NOMO-1 (cell line): Measurements from ENCODE around the gene B4GALNT2.
A peak's percentile ranks its signal among the peaks of the same experiment; 100 is the strongest.

Experiments
- DNase-seq, 2 experiments: peaks; one replicate each; lab custom pipeline; 2025; ENCODE audit not compliant: unreplicated experiment in 2 of 2; lab: John Stamatoyannopoulos, UW

The B4GALNT2 gene

GRCh38 chr17:49203796-49204195, 71.2 kb downstream of the B4GALNT2 start:
- no peak for DNase-seq

GRCh38 chr17:49204516-49204915, 71.9 kb downstream of the B4GALNT2 start:
- no peak for DNase-seq

- DNase-seq, result no peak
These were observed 76.5 kb downstream of the B4GALNT2 start for GRCh38 chr17:49209061-49209571.

GRCh38 chr17:49210158-49211029, 77.8 kb downstream of the B4GALNT2 start, which contains the start of the genes ABI3 and GNGT2:
Gene ABI3, plus strand, starts transcription at chr17:49210707. Its CDS starts 18 bp downstream, at chr17:49210725.
Gene GNGT2, minus strand, starts transcription at chr17:49210574. Its CDS starts 3,152 bp downstream, at chr17:49207422.
- peak; percentile 30 to 39 for DNase-seq

- DNase-seq, result no peak
These were observed 80.8 kb downstream of the B4GALNT2 start for GRCh38 chr17:49213399-49213798.

- DNase-seq, result no peak
These were observed 81.3 kb downstream of the B4GALNT2 start for GRCh38 chr17:49213847-49214246.

- no peak for DNase-seq
These were observed 82.2 kb downstream of the B4GALNT2 start for GRCh38 chr17:49214676-49215360.

GRCh38 chr17:49216482-49216881, 83.9 kb downstream of the B4GALNT2 start:
- no peak for DNase-seq

GRCh38 chr17:49216953-49217650, 84.5 kb downstream of the B4GALNT2 start:
- DNase-seq, result peak; percentile 22 to 31

GRCh38 chr17:49217651-49218413, 85.3 kb downstream of the B4GALNT2 start:
- peak; percentile 53 to 59 for DNase-seq

- peak; percentile 25 to 37 for DNase-seq
These were observed 86.7 kb downstream of the B4GALNT2 start for GRCh38 chr17:49218941-49219913.

GRCh38 chr17:49219987-49220386, 87.4 kb downstream of the B4GALNT2 start:
- no peak for DNase-seq

GRCh38 chr17:49223168-49223516, 90.6 kb downstream of the B4GALNT2 start:
- DNase-seq, result no peak

- DNase-seq, result peak; percentile 15 to 17
These were observed 91.1 kb downstream of the B4GALNT2 start for GRCh38 chr17:49223517-49224197.

- DNase-seq, result no peak
These were observed 91.8 kb downstream of the B4GALNT2 start for GRCh38 chr17:49224198-49224996.

- DNase-seq, result no peak
These were observed 92.4 kb downstream of the B4GALNT2 start for GRCh38 chr17:49224997-49225337.

- DNase-seq, result no peak
These were observed 93.1 kb downstream of the B4GALNT2 start for GRCh38 chr17:49225554-49226236.
